AG04449 (cell line): Measurements from ENCODE around the gene CAD.
"Not testable (repeated sequence)": the region's sequence is repeated elsewhere in the genome, so short reads cannot be mapped to it uniquely, and the experiment has no call there.

Experiments used
- CTCF ChIA-PET: fragments of 350-600 bp; formaldehyde crosslinking; extraction: SDS; loops from one replicate; lab custom pipeline; 2021; ENCODE audit warnings: antibody characterized with exemption; lab: Yijun Ruan, JAX
- POLR2A ChIA-PET: fragments of 400-600, 350-600 bp; formaldehyde crosslinking; extraction: SDS; loops from one replicate; lab custom pipeline; 2020; ENCODE audit warnings: antibody characterized with exemption, inconsistent platforms; lab: Yijun Ruan, JAX
- DNase-seq: peaks from one replicate; pipeline ENCODE4 v3.0.0-alpha.2; 2010; ENCODE audit warnings: low read depth, low spot score
- H3K4me3 ChIP-seq: 2 replicates; pipeline ENCODE4 v1.5.1; 2011; ENCODE audit warnings: low read depth, mild to moderate bottlenecking, control low read depth, low read length
- TF ChIP-seq, protein P1 (sequence below): IDR thresholded peaks from one replicate; pipeline ENCODE4 v1.5.1; 2011; ENCODE audit warnings: mild to moderate bottlenecking, moderate library complexity, low read length, control low read depth, inconsistent platforms; ENCODE audit not compliant: insufficient read depth; ENCODE audit errors: missing control alignments

CAD gene

DNA sequence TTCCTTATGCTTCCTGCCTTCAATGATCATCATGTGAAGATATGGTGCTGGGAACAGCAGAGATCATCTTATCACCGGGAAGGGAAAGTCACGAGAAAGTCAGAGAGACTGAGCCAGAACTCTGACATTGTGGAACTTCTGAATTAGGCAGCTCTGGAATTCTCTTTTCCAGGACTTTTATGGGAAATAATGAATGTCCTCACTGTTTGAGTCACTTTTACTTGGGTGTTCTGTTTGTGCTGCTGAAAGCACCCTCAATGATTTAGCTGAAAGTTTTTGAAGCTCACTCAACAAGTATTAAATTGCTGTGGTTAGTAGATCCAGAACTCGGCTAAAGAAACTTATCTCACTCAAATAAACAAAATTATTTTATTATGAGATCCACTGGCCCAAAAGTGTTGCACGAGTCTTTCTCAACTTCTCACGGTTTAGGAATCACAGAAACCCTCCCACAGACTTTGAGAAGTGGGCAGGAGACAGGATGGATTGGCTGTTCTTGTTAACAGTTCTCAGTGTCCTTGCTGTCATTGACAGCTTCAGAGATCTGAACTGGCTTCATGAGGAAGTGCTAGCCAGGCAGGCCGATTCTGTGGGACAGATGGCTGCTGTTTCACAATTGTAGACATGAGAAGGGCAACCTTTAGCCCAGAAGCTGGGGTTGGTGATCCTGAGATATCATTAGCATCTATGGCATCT, 31.7 kb upstream of the CAD start:
- ChIA-PET CTCF (interaction anchor here (0.9 to 10.7 kb wide), 14 partner anchors 9 to 224 kb away, joined by 3 to 217 read pairs (median 5); partner anchors contain the start of gene PREB), POLR2A (interaction anchor here (0.7 kb wide), 1 partner anchor 110 kb away, joined by 3 read pairs; no protein-coding TSS in a partner anchor)
- no peak overlapping the region; the same call in 1 of the 2 replicates for H3K4me3 ChIP-seq
- peak; percentile 75 for DNase-seq
- TF ChIP-seq, protein P1, sequence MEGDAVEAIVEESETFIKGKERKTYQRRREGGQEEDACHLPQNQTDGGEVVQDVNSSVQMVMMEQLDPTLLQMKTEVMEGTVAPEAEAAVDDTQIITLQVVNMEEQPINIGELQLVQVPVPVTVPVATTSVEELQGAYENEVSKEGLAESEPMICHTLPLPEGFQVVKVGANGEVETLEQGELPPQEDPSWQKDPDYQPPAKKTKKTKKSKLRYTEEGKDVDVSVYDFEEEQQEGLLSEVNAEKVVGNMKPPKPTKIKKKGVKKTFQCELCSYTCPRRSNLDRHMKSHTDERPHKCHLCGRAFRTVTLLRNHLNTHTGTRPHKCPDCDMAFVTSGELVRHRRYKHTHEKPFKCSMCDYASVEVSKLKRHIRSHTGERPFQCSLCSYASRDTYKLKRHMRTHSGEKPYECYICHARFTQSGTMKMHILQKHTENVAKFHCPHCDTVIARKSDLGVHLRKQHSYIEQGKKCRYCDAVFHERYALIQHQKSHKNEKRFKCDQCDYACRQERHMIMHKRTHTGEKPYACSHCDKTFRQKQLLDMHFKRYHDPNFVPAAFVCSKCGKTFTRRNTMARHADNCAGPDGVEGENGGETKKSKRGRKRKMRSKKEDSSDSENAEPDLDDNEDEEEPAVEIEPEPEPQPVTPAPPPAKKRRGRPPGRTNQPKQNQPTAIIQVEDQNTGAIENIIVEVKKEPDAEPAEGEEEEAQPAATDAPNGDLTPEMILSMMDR: no peak

DNA sequence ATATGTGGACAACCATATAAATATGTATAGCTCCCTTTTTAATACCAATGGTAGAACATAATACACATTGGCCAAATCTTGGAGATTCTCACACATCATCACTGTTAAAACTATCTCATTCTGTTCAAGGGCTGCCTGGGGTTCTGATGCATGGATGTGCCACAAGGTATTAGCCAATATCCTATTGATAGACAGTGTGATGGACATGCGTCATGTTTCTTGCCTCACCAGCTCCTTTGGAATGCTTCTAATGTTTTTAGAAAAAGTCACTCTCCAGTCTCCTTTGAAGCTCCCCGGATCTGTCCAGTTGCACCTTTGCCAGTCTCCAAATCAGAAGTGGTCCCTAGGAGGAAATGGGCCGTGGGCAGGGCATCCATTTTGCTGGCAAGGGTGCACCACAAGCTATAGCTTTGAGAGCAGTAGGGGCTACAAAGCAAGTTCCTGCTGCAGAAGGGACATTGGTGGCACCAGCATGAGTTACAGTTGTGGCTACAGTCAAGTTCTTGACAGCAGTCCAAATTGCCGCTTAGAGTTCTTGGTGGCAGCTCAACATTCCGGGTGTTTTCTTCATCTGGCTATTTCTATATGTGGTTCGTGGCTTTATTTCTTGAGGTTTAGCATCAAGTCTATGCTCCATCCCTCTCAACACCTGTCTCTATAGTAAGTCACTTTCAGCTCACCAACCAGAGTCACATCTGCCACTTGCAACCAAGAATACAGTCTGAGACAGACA, 30.4 kb upstream of the CAD start:
- TF ChIP-seq, protein P1: no peak
- ChIA-PET CTCF (interaction anchor here (0.6 to 10.7 kb wide), 18 partner anchors 8 to 1460 kb away, joined by 3 to 217 read pairs (median 4); partner anchors contain the start of genes ATRAID, CAD, PREB and SLC5A6), POLR2A (no interaction called here)
- no peak for DNase-seq
- no peak overlapping the region for H3K4me3 ChIP-seq

DNA sequence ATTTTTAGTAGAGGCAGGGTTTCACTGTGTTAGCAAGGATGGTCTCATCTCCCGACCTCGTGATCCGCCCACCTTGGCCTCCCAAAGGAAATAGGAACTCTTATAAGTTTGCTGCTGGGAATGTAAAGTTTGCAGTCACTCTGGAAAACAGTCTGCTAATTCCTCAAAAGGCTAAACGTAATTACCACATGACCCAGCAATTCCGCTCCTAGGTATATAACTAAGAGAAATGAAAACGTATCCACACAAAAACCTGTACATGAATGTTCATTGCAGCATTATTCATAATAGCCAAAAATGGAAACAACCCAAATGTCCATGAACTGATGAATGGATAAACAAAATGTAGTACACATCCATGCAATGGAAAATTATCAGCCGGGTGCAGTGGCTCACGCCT, 27.2 kb upstream of the CAD start:
- POLR2A ChIA-PET: no interaction called here
- TF ChIP-seq, protein P1: no peak
- CTCF ChIA-PET: interaction anchor here (0.9 to 10.7 kb wide), 4 partner anchors 13 to 97 kb away, joined by 3 to 217 read pairs (median 22); partner anchors contain the start of gene ABHD1
- H3K4me3 ChIP-seq: no peak overlapping the region
- DNase-seq: no peak

DNA sequence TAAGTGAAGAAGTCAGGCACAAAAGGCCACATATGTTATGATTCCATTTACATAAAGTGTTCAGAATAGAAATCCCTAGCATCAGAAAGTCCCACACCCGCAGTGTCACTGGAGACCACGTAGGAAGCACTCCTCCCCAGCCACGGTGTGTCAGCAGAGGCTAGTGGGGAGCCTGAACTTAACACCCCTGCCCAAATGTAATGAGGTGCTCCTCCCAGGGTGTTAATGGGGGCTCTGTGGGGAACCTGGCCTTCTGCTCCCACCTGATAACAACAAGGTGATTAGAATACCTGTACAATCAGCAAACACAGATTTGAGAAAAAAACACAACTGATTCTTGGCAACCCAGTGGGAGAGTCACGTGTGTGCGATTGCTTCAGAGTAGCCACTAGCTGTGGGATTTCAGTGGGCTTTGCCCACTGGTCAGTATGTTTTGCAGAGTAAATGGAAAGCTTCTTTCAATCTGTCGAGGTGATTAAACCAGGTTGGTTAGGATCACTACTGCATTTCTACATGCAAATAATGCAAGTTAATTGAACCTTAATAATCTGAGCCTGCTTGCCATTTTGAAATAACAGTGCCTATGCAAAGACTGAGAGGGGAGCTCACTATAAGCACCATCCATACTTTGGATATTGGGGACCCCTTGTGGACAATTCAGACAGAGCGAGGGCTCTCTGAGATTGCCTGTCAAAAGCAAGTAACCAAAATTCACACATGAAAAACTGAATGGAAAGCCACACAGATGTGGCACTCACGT, 25.9 kb upstream of the CAD start:
- no peak overlapping the region for H3K4me3 ChIP-seq
- DNase-seq: no peak
- TF ChIP-seq, protein P1: peak; percentile 71
- POLR2A ChIA-PET: no interaction called here
- CTCF ChIA-PET: interaction anchor here (0.5 to 10.7 kb wide), 42 partner anchors 8 to 345 kb away, joined by 3 to 217 read pairs (median 6); partner anchors contain the start of genes ABHD1, CAD, CGREF1 and KHK

DNA sequence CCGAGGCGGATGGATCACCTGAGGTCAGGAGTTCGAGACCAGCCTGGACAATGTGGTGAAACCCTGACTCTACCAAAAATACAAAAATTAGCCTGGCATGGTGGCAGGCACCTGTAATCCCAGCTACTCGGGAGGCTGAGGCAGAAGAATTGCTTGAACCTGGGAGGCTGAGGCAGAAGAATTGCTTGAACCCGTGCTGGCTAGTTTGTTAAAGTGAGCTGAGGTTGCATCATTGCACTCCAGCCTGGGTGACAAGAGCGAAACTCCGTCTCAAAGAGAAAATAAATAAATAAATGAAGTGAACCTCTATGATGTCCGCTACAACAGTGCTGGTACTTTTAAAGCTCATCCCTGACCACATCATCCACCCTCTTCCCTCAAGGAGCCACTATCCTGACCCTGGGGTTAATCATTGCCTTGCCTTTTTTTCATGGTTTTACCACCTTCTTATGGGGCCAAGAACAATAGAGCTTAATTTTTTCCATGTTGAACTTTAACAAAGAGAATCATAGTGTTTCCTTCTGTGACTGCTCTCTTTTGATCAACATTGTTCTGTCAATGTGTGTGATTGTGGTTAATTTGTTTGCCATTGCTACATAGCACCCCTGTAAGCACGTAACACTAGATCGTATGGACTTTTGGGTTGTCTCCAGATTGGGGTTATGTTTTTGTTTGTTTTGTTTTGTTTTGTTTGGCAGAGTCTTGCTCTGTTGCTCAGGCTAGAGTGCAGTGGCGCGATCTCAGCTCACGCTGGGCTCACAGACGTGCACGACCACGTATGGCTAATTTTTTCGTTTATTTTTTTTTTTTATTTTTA, 22.4 kb upstream of the CAD start:
- no peak overlapping the region for H3K4me3 ChIP-seq
- TF ChIP-seq, protein P1: no peak
- ChIA-PET CTCF (interaction anchor here (0.5 to 4.7 kb wide), 12 partner anchors 8 to 109 kb away, joined by 3 to 51 read pairs (median 4); partner anchors contain the start of gene PREB), POLR2A (interaction anchor here (0.7 kb wide), 1 partner anchor 13 kb away, joined by 3 read pairs; no protein-coding TSS in a partner anchor)
- no peak for DNase-seq

DNA sequence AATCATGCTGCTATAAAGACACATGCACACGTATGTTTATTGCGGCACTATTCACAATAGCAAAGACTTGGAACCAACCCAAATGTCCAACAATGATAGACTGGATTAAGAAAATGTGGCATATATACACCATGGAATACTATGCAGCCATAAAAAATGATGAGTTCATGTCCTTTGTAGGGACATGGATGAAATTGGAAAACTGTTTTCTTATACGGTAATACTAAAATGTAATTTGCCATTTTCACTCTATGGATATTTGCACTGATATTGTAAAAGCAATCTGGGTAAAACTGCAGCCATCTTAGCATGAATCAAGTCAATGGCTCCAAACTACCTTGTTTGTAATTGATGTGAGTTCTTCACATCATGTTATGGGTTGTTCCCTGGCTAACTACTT, 21.4 kb upstream of the CAD start:
- DNase-seq, H3K4me3 ChIP-seq, POLR2A ChIA-PET: not testable (repeated sequence)
- CTCF ChIA-PET: interaction anchor here (1.4 kb wide), 1 partner anchor 97 kb away, joined by 12 read pairs; no protein-coding TSS in a partner anchor

DNA sequence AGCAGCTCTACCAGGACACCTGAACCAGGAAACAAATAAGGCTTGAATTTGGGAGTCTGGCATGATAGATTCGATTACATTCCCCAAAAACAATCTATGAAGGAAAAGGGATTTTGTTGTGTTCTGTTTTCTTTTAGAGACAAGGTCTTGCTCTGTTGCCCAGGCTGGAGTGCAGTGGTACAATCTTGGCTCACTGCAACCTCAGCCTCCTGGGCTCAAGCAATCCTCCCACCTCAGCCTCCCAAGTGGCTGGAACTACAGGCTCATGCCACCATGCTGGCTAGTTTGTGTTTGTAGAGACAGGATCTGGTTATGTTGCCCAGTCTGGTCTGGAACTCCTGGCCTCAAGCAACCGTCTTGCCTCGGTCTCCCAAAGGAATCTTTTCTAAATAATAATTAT, 19.1 kb upstream of the CAD start:
- POLR2A ChIA-PET, H3K4me3 ChIP-seq, CTCF ChIA-PET, DNase-seq: not testable (repeated sequence)
